Lower lobe of right lung (tissue), 2 donors: Measurements from ENCODE around the gene HMBS. TPM values are rescaled to one million over a fixed set of nuclear protein-coding genes. Genes with fewer than 3 reads are reported as not detected.

Experiments
- ATAC-seq, 2 donors: fragments of 200-7000 bp; cut with Tn5 transposase; one replicate each; pipeline ENCODE4 v1.9.1; 2020 to 2022; ENCODE audit warnings: mild to moderate bottlenecking in 2 of 2, moderate library complexity in 2 of 2
- DNase-seq: peaks from one replicate; pipeline ENCODE4 v3.0.0-alpha.2; 2020
- H3K27ac ChIP-seq: fragments of 200-600 bp; one replicate; pipeline ENCODE4 v1.8.0; 2022
- H3K27me3 ChIP-seq: fragments of 200-600 bp; one replicate; pipeline ENCODE4 v1.8.0; 2022; ENCODE audit warnings: low read depth
- H3K36me3 ChIP-seq: fragments of 200-600 bp; one replicate; pipeline ENCODE4 v1.8.0; 2022; ENCODE audit warnings: mild to moderate bottlenecking
- H3K4me1 ChIP-seq: fragments of 200-600 bp; one replicate; pipeline ENCODE4 v1.8.0; 2022
- H3K4me3 ChIP-seq: fragments of 200-600 bp; one replicate; pipeline ENCODE4 v1.8.0; 2022; ENCODE audit warnings: mild to moderate bottlenecking
- H3K9me3 ChIP-seq: fragments of 200-600 bp; one replicate; pipeline ENCODE4 v1.8.0; 2022
- intact Hi-C: fragments of 100-400 bp; cut with DNase I; formaldehyde crosslinking; loops from one replicate; pipeline ENCODE4 v1.11.0; 2022
- total RNA-seq: library from RNA; stranded (reverse); fragmentation: NEBNext Ultra II Directional; extraction: Animal tissue kit (Norgen Biotek cat#: 25700); gene quantifications from one replicate; pipeline ENCODE4 v1.2.1, GENCODE V29; 2021
- TF ChIP-seq, protein P1 (sequence below): fragments of 200-600 bp; IDR thresholded peaks from one replicate; pipeline ENCODE4 v1.8.0; 2022; ENCODE audit warnings: antibody characterized with exemption, mild to moderate bottlenecking
- donor health status: DM: no; HTN: yes; CAD: no; lungs with severe emphysema.

The HMBS gene
- total RNA-seq, 1 donor from 2014 or later: 16.7 TPM

DNA sequence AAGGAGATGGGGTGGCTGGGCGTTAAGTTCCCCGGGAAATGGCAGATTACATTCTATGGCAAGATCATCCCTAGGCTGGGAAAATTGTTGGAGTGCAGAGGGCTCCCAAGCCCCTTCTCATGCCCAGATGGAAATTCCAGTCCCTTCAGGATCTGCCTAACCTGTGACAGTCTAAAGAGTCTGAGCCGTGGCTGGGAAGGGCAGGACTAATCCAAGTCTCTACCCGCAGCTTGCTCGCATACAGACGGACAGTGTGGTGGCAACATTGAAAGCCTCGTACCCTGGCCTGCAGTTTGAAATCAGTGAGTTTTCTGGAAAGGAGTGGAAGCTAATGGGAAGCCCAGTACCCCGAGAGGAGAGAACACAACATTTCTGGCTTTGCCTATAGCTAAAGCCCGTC is 3.7 kb downstream of the HMBS start:
- DNase-seq (no peak), ATAC-seq (no peak)
- Histone ChIP-seq H3K27me3 (no peaks in the 10 kb centered on the region), H3K27ac (no peak overlapping the region), H3K4me3 (no peak overlapping the region), H3K4me1 (peaks cover 24% of the 10 kb centered on the region), H3K36me3 (peaks cover 13% of the 10 kb centered on the region), H3K9me3 (no peaks in the 10 kb centered on the region)
- TF ChIP-seq, protein P1, sequence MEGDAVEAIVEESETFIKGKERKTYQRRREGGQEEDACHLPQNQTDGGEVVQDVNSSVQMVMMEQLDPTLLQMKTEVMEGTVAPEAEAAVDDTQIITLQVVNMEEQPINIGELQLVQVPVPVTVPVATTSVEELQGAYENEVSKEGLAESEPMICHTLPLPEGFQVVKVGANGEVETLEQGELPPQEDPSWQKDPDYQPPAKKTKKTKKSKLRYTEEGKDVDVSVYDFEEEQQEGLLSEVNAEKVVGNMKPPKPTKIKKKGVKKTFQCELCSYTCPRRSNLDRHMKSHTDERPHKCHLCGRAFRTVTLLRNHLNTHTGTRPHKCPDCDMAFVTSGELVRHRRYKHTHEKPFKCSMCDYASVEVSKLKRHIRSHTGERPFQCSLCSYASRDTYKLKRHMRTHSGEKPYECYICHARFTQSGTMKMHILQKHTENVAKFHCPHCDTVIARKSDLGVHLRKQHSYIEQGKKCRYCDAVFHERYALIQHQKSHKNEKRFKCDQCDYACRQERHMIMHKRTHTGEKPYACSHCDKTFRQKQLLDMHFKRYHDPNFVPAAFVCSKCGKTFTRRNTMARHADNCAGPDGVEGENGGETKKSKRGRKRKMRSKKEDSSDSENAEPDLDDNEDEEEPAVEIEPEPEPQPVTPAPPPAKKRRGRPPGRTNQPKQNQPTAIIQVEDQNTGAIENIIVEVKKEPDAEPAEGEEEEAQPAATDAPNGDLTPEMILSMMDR: no peak
- intact Hi-C loops: no loop called here

GRCh38 chr11:119089319-119089718 is 4.6 kb downstream of the HMBS start:
- DNase-seq (no peak), ATAC-seq (no peak)
- TF ChIP-seq, protein P1: no peak
- Histone ChIP-seq H3K27ac (no peak overlapping the region), H3K36me3 (peaks cover 13% of the 10 kb centered on the region), H3K4me3 (no peak overlapping the region), H3K27me3 (no peaks in the 10 kb centered on the region), H3K9me3 (no peaks in the 10 kb centered on the region), H3K4me1 (peaks cover 29% of the 10 kb centered on the region)
- intact Hi-C loops: no loop called here

DNA sequence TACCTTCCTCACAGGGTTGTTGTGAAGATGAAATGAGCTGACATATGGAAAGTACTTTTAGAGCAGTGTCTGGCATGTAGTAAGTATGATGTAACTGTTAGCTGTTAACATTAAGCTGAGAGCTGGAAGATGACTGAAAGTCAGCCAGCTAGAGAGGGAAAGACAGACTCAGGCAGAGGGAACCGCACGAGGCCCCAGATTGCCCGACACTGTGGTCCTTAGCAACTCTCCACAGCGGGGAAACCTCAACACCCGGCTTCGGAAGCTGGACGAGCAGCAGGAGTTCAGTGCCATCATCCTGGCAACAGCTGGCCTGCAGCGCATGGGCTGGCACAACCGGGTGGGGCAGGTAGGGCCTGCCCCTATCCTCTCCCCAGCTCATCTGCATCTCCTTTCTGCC is 6.5 kb downstream of the HMBS start:
- no peaks in the 10 kb centered on the region for H3K27me3 ChIP-seq
- H3K4me1 ChIP-seq: peaks cover 23% of the 10 kb centered on the region
- peaks cover 13% of the 10 kb centered on the region for H3K36me3 ChIP-seq
- H3K9me3 ChIP-seq: no peaks in the 10 kb centered on the region
- no peak overlapping the region for H3K27ac ChIP-seq
- TF ChIP-seq, protein P1: no peak
- no peak for ATAC-seq
- H3K4me3 ChIP-seq: no peak overlapping the region
- no peak for DNase-seq
- intact Hi-C loops: no loop called here

DNA sequence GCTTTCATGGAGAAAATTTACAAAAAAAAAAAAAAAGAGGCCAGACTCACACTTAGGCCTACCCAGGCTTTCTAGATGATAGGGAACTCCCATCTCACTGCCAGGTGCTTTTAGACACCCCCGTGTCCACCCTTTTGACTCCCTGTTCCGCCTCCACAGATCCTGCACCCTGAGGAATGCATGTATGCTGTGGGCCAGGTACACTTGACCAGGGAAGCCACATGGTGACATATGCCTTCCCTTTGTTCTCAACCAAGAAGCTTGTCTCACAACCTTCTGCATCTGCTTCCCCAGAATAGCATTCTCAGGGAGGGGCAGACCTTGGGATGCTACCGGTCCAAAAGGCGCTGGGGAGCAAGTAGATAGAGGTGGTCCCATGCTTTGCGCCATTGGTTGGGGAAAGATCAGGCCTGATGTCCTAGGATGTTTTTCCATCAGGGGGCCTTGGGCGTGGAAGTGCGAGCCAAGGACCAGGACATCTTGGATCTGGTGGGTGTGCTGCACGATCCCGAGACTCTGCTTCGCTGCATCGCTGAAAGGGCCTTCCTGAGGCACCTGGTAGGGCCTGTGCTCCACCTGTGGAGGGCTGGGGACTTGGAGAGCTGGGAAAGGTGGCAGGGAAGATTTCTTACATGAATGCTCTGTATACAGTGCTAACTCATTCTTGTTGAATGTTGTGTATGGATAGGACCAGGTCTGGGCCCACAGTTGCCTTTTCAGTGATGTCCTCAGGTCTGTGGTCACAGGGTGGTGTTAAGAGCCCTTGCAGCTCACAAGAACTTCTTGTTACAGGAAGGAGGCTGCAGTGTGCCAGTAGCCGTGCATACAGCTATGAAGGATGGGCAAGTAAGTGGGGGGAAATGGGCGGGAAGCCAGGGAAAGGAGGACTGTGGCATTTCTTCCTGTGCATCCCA is 7.5 kb downstream of the HMBS start:
- H3K27me3 ChIP-seq: no peaks in the 10 kb centered on the region
- intact Hi-C loops: no loop called here
- no peaks in the 10 kb centered on the region for H3K9me3 ChIP-seq
- peaks cover 23% of the 10 kb centered on the region for H3K4me1 ChIP-seq
- DNase-seq (no peak), ATAC-seq (no peak)
- TF ChIP-seq, protein P1: no peak
- H3K4me3 ChIP-seq: no peak overlapping the region
- peaks cover 22% of the 10 kb centered on the region for H3K36me3 ChIP-seq
- H3K27ac ChIP-seq: no peak overlapping the region

GRCh38 chr11:119092880-119093842 is 8.5 kb downstream of the HMBS start:
- no peaks in the 10 kb centered on the region for H3K9me3 ChIP-seq
- H3K4me3 ChIP-seq: peak overlapping the region; percentile 87
- H3K4me1 ChIP-seq: peaks cover 23% of the 10 kb centered on the region
- peaks cover 32% of the 10 kb centered on the region for H3K36me3 ChIP-seq
- TF ChIP-seq, protein P1: no peak
- ATAC-seq: no peak
- no peak for DNase-seq
- H3K27me3 ChIP-seq: no peaks in the 10 kb centered on the region
- intact Hi-C loops: no loop called here
- peak overlapping the region; percentile 94 for H3K27ac ChIP-seq
